ENCODE results near the gene ROBO4. TPM values are rescaled to one million over a fixed set of nuclear protein-coding genes. Genes with fewer than 3 reads are reported as not detected.

Gene ROBO4
- polyA plus RNA-seq, 2 of the 4 experiments (the other 2 are of a cell fraction): not detected

GRCh38 chr11:124869331-124869730 lies 28.3 kb downstream of the ROBO4 start:
- DNase-seq (ENCODE audit: low read depth in 1 of 2, low spot score in 1 of 2) (no peak), FAIRE-seq (no peak), ATAC-seq (no peak)
- 0 out of 3 replicates have a peak, but pooled peaks cover 3% of the 10 kb centered on the region for H3K9me3 ChIP-seq
- peaks cover 8% of the 10 kb centered on the region; the same call in 2 of the 3 replicates for H3K4me1 ChIP-seq
- POLR2A ChIA-PET: no interaction called here
- 20% methylated on average over 10 of the region's 16 CpGs for WGBS (ENCODE audit: missing lambda C conversion rate)
- no peak overlapping the region for H3K4me3 ChIP-seq
- TF ChIP-seq MAX (IDR thresholded peaks at IDR 0.05) (no peak), JUN (IDR thresholded peaks at IDR 0.05) (no peak)
- CTCF ChIA-PET: interaction anchor here (0.8 to 4.6 kb wide), 5 partner anchors 10 to 206 kb away, joined by 3 to 22 read pairs (median 3); no protein-coding TSS in a partner anchor
- peak overlapping the region; percentile 64 for H3K4me2 ChIP-seq
- H3K27ac ChIP-seq: no peak overlapping the region

GRCh38 chr11:124868331-124869274 lies 29.1 kb downstream of the ROBO4 start:
- peak overlapping the region; percentile 64 for H3K4me2 ChIP-seq
- H3K4me3 ChIP-seq: 0 out of 3 replicates have a peak overlapping the region, but pooled peaks have one; percentile 19
- 44% methylated on average over 21 of the region's 63 CpGs for WGBS (ENCODE audit: missing lambda C conversion rate)
- DNase-seq (ENCODE audit: low read depth in 1 of 2, low spot score in 1 of 2) (no peak), ATAC-seq (no peak), FAIRE-seq (no peak)
- H3K27ac ChIP-seq: no peak overlapping the region
- H3K9me3 ChIP-seq: 0 out of 3 replicates have a peak, but pooled peaks cover 3% of the 10 kb centered on the region
- ChIA-PET CTCF (interaction anchor here (1.0 to 4.6 kb wide), 4 partner anchors 9 to 31 kb away, joined by 3 to 22 read pairs (median 4); no protein-coding TSS in a partner anchor), POLR2A (no interaction called here)
- no peak for TF ChIP-seq POLR2AphosphoS2 (conservative IDR thresholded peaks at IDR 0.05; ENCODE audit: low read length)
- TF ChIP-seq MAFK (IDR thresholded peaks at IDR 0.05; ENCODE audit: partially characterized antibody): no peak
- no peak for TF ChIP-seq HOXB13 (CRISPR knock-in tag; IDR thresholded peaks at IDR 0.05; ENCODE audit: low read depth)
- TF ChIP-seq CBX2 (IDR thresholded peaks at IDR 0.05; ENCODE audit: borderline replicate concordance, low read depth): no peak
- peak; percentile 33; the same call in 1 of the 2 replicates for TF ChIP-seq E2F6 (IDR thresholded peaks at IDR 0.05; ENCODE audit: borderline replicate concordance, low read depth)
- TF ChIP-seq NFE2L2 (conservative IDR thresholded peaks at IDR 0.05; ENCODE audit: low read length): no peak
- TF ChIP-seq, protein P1, sequence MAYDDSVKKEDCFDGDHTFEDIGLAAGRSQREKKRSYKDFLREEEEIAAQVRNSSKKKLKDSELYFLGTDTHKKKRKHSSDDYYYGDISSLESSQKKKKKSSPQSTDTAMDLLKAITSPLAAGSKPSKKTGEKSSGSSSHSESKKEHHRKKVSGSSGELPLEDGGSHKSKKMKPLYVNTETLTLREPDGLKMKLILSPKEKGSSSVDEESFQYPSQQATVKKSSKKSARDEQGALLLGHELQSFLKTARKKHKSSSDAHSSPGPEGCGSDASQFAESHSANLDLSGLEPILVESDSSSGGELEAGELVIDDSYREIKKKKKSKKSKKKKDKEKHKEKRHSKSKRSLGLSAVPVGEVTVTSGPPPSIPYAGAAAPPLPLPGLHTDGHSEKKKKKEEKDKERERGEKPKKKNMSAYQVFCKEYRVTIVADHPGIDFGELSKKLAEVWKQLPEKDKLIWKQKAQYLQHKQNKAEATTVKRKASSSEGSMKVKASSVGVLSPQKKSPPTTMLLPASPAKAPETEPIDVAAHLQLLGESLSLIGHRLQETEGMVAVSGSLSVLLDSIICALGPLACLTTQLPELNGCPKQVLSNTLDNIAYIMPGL (CRISPR knock-in tag; IDR thresholded peaks at IDR 0.05; ENCODE audit: borderline replicate concordance): no peak
- TF ChIP-seq HOXB5 (CRISPR knock-in tag; IDR thresholded peaks at IDR 0.05): no peak
- H3K4me1 ChIP-seq: peaks cover 13% of the 10 kb centered on the region; the same call in 2 of the 3 replicates

- Histone ChIP-seq H3K9me3 (0 out of 3 replicates have a peak, but pooled peaks cover 3% of the 10 kb centered on the region), H3K4me3 (no peak overlapping the region), H3K4me1 (peaks cover 14% of the 10 kb centered on the region; the same call in 2 of the 3 replicates), H3K4me2 (peak overlapping the region; percentile 17; the same call in 1 of the 3 replicates), H3K27ac (no peak overlapping the region)
- ATAC-seq: peak; percentile 51 to 79; a peak in 4 of 6 replicates
- DNase-seq (ENCODE audit: low read depth in 1 of 2, low spot score in 1 of 2): peak; percentile 40 to 61
- no peak for FAIRE-seq
- TF ChIP-seq, protein P2, sequence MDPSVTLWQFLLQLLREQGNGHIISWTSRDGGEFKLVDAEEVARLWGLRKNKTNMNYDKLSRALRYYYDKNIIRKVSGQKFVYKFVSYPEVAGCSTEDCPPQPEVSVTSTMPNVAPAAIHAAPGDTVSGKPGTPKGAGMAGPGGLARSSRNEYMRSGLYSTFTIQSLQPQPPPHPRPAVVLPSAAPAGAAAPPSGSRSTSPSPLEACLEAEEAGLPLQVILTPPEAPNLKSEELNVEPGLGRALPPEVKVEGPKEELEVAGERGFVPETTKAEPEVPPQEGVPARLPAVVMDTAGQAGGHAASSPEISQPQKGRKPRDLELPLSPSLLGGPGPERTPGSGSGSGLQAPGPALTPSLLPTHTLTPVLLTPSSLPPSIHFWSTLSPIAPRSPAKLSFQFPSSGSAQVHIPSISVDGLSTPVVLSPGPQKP (IDR thresholded peaks at IDR 0.05; ENCODE audit: low read depth, low read length): no peak
- TF ChIP-seq HEYL (CRISPR knock-in tag; IDR thresholded peaks at IDR 0.05) (no peak), FOSB (CRISPR knock-in tag; IDR thresholded peaks at IDR 0.05) (no peak), BHLHE40 (IDR thresholded peaks at IDR 0.05; ENCODE audit: low read depth, low read length) (no peak), RAD21 (conservative IDR thresholded peaks at IDR 0.05 in 1 of 2, IDR thresholded peaks at IDR 0.05 in 1 of 2) (peak; percentile 55 to 63), CTCF (IDR thresholded peaks at IDR 0.05) (peak; percentile 55), EP300 (IDR thresholded peaks at IDR 0.05) (no peak), CHD4 (IDR thresholded peaks at IDR 0.05; ENCODE audit: borderline replicate concordance) (no peak)
- WGBS (ENCODE audit: missing lambda C conversion rate): 2% methylated on average over 8 of the region's 8 CpGs
- ChIA-PET CTCF (interaction anchor here (0.9 to 4.6 kb wide), 11 partner anchors 8 to 227 kb away, joined by 3 to 38 read pairs (median 9); partner anchors contain the start of gene ESAM), POLR2A (interaction anchor here (1.5 kb wide), 1 partner anchor 9 kb away, joined by 5 read pairs; no protein-coding TSS in a partner anchor)
These were observed 30.0 kb downstream of the ROBO4 start for GRCh38 chr11:124867700-124868099.
